GM19328 (cell line): ENCODE results near the gene RP9.

ENCODE experiments used
- ATAC-seq: cut with Tn5 transposase; IDR thresholded peaks from one replicate; pipeline ENCODE4 v1.9.1; 2021; ENCODE audit warnings: mild to moderate bottlenecking, moderate library complexity; ENCODE audit not compliant: unreplicated experiment

The RP9 gene

GRCh38 chr7:33066771-33067170, 42.4 kb downstream of the RP9 start:
- ATAC-seq = no peak

- no peak for ATAC-seq
Measured at GRCh38 chr7:33065981-33066380, 43.2 kb downstream of the RP9 start.

- ATAC-seq = peak; percentile 94
Measured at GRCh38 chr7:33062782-33063443, 46.3 kb downstream of the RP9 start.

DNA sequence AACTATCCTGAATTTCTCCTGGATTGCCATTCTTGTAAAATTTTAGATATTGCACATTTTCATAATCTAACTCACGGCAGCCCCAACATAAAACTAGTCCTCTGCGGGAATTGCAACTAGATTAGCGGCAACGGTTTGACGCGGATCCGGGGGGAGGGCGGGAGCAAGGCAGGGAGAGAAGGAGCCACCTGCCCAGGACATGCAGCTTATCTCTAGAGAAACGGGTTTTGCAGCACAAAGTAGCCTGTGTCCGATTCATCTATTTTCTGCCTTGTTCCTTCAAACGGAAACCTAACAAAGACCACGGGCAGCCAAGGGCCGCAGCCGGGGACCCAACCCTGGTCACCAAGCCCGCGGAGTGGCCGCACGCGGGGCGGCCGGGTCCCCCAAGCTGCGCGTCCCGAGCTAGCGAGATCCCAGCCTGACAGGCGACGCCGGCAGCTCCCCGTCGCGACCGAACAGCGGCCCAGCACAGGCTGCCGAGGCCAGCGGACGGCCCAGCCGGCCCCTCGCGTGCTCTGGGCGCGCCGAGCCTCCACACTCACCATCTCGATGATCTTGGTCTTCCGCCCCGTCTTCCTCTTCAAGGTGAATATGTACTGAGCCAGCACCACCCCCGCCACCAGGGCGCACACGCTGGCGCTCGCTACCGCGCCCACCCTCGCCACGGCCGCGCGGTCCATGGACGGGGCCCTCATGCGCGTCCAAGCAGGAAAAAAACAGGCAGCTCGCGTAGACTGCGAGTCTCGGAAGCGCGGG, 47.0 kb downstream of the RP9 start, which contains the start of gene NT5C3A:
Gene NT5C3A, minus strand, starts transcription at position 754 of the 759 bp plus-strand sequence. Its CDS starts 71 bp downstream, at position 683.
- peak; percentile 38 for ATAC-seq

DNA sequence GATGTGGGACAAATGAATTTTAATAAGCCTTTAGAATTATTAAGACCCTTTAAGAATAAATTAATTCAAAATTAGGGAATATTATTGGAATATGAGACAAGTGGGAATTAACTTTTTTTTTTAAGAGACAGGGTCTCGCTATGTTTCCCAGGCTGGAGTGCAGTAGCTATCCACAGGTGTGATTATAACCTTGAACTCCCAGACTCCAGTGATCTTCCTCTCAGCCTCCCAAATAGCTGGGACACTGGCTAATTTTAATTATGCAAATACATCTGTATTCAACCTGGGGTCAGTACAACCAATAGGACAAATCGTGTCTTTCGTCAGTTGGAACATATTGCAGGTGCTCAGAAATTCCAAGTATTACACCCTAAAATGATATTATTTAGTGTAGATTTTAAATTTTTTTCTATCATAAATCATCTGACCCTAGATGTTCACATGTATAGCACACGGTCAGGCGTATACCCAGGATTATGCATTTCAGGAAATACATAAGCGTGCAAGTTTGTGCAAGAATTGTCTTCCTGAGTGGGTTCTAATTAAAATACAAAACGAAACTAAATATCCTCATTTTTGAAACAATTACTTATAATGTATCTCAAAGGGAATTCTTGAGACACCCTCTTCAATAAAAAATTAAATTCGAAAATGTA, 47.8 kb downstream of the RP9 start:
- no peak for ATAC-seq

DNA sequence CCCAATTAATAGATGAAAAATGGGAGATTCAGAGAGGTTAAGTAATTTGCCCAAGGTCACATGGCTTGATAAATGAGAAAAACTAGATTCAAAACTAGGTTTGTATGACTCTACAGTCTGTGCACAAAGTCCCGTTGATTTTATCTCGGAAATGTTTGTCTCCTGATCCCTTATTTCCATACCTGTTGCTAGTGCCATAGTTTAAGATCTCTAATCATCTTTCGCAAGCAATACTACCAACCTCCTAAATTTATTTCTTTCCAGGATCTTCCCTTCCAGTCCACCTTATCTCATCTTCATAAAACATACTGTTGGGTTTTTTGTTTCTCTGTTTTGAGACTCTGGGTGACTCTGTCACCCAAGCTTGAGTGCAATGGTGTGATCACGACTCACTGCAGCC, 49.6 kb downstream of the RP9 start:
- no peak for ATAC-seq

GRCh38 chr7:33055158-33055557, 54.0 kb downstream of the RP9 start:
- ATAC-seq = no peak

DNA sequence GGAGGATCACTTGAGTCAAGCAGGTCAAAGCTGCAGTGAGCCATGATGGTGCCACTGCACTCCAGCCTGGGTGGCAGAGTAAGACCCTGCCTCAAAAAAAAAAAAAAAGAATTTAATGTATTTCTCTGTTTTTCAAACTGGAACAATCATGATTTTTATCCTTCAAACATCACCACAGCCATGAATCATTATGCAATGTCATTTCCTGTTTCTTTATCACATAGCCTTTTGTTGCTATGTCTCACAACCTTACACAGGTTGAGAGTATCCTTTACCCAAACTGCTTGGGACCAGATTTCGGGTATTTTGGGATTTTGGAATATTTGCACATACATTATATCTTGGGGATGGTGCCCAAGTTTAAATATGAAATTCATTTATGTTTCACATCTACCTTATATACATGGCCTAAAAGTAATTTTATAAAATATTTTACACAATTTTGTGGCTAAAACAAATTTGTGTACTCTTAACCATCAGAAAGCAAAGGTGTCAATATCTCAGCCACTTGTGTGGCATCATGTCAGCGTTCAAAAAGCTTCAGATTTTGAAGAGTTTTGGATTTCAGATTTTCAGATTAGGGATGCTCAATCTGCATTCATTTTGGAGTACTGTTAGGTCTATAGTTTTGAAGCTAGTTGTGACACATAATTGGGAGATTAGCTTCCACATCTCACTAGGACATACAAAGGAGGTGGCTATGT, 54.8 kb downstream of the RP9 start:
- no peak for ATAC-seq

DNA sequence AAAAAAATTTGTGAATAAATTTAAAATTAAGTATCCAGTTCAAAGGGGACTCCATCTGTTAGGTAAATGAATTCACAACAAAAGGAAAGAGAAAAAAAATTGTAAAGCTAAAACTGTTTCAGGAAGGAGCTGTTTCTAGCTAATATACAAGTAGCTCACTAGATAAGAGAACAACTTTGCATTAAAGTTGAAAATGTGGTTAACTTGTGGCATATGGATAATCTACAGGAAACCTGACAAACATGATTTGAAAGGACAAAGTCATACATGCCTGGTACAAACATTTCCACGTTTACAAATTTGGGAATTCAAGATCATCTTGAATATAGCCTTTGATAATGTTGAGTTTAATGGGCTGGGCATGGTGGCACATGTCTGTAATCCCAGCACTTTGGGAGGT, 55.5 kb downstream of the RP9 start:
- ATAC-seq = no peak

- ATAC-seq = no peak
Measured at GRCh38 chr7:33050535-33051318, 58.5 kb downstream of the RP9 start.

DNA sequence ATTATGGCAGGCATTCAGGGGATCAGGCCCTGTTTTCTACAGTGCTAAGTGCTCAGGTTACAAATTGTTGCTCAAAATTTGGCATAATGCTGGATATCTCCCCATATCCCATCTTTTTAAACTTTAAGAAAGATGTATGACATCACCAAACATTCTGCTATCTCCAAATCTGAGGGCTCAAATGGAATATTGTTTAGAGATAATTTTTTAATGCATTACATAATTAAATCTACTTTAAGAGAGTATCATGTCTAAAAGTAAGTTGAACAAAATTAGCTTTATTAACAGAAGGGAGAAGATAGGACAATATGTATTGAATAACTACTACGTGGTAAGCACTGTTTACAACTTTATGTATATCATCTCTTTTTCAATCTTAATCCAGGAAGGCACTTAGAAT, 60.5 kb downstream of the RP9 start:
- ATAC-seq = no peak

DNA sequence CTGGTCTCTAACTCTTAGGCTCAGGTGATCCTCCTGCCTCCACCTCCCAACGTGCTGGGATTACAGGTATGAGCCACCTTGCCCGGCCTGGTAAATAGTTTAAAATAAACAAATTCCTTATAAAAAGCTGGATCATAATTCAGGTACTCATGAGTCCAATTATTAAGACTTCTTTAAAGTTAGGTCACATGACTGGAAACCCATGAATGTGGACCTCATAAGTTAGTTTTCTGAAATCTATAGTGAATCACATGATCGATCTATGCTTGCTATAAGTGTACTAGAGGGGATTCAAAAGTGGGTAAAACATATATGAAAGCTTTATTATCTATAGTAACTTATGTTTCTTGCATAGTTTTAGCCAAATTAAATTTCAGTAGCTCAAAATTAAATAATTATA, 60.9 kb downstream of the RP9 start:
- ATAC-seq = no peak

DNA sequence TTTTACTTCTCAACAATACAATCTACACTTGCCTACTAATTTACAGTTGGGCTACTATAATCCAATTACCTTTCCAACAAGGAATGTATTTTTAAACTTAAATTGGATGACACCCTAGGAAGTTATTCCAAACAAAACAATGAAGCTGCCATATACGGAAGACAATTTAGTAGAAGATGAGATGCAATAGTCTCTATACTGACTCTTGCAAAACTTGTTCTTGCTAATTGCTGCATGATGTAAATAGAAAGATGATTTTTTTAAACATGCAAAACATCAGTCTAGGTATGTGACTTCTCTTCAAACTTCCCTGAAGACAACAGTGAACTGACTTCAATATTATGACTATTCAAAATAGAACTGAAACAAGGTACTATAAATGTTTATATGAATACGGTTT, 64.2 kb downstream of the RP9 start:
- ATAC-seq = no peak
